Skin epidermis (tissue), 12 donors: ENCODE results near the gene JSRP1.
A peak's percentile ranks its signal among the peaks of the same experiment; 100 is the strongest.

Experiments used
- H3K27ac ChIP-seq, 21 experiments: fragments of 200-600 bp; sonication (generic) in 11 of 21; one replicate each; pipeline ENCODE4 v1.5.0; 2020; ENCODE audit warnings: mild to moderate bottlenecking in 3 of 21, inconsistent platforms in 2 of 21, moderate library complexity in 2 of 21
- H3K4me3 ChIP-seq, 7 experiments: fragments of 200-600 bp; sonication (generic) in 2 of 7; one replicate each; pipeline ENCODE4 v1.5.0; 2020; ENCODE audit warnings: inconsistent platforms in 2 of 7, mild to moderate bottlenecking in 2 of 7, moderate library complexity in 1 of 7

The JSRP1 gene

DNA sequence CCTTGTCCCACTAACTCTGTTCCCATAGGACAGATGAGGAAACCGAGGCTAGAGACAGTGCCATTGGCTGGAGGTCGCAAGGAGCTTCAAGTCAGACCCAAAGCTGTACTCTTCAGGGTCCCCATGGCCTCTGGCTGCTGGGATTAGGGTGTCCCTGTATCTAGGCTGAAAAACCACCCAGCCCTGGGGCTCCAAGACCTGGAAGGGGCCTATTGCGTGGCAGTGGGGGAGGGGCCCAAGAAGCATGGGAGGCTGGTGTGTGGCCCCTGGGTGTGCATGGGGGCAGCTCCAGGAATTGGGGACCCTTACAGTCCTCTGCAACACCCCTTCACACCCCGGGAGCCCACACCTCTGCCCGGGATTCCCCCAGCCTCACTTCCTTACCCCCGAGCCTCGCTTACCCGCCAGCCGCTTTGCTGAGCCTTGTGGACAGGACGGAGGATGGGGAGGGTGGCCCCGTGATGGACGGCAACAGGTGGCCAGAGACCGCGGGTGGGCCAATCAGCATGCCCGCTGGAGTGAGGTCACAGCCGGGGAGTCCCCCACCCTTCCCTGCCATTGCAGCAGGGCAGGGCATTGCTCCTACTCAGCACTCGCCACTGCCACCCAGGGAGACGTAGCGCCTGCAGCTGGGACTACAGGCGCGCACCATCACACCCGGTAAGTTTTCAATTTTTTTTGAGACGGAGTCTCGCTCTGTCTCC is at the start of gene JSRP1:
JSRP1 (minus strand) TSS at position 436 of the 704 bp plus-strand sequence. CDS start 1,103 bp downstream, outside the sequence.
- Histone ChIP-seq H3K27ac (peak within 1 kb of the TSS in 4 of 21 experiments; percentile 78 to 91 (median 86)), H3K4me3 (no peak within 1 kb of the TSS)

GRCh38 chr19:2305452-2306280 is 49.4 kb upstream of the JSRP1 start:
- H3K27ac ChIP-seq, result no peak overlapping the region
- no peak overlapping the region for H3K4me3 ChIP-seq

GRCh38 chr19:2303211-2303798 is 47.1 kb upstream of the JSRP1 start:
- Histone ChIP-seq H3K4me3 (no peak overlapping the region), H3K27ac (no peak overlapping the region)

DNA sequence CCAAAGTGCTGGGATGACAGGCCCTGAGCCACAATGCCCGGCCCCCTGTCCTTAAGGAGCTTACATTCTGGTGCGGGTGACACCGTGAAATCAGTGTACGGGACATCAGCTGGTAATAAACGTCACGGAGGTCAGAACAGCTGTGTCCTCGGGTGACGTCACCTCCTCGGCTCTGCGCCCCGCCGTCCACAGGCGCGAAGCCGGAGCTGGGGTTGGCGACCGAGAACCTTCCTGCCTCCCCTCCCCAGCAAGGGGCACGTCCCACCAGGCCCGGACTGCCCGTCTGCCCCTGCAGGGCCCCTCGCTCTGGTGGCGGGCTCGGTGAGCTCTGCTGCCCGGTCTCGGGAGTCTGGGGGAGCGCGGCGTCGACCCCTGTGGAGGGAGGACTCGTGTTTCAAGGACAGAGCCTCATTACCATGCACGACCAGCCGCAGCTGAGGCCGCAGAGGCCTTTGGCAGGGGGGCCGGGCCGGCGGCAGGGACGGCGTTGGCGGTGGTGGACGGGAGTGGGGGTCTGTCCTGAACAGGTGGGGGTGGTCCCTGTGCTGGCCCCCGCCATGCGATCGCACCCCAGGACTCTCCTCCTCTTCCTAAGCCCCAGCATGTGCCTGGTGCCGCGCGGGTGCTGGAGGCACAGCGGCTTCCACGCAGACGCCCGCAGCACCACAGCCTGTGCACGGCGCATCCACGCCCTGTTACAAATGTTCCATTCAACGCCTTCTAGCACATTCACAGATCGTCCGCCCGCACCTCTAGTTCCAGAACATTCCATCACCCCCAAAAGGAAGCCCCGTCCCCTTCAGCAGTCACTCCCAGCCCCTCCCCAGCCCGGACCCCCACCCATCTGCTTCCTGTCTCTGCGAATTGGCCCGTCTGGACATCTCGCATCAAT is 46.3 kb upstream of the JSRP1 start:
- Histone ChIP-seq H3K4me3 (no peak overlapping the region), H3K27ac (no peak overlapping the region)

- Histone ChIP-seq H3K27ac (no peak overlapping the region), H3K4me3 (no peak overlapping the region)
Observed at GRCh38 chr19:2300533-2300932, 44.3 kb upstream of the JSRP1 start.

DNA sequence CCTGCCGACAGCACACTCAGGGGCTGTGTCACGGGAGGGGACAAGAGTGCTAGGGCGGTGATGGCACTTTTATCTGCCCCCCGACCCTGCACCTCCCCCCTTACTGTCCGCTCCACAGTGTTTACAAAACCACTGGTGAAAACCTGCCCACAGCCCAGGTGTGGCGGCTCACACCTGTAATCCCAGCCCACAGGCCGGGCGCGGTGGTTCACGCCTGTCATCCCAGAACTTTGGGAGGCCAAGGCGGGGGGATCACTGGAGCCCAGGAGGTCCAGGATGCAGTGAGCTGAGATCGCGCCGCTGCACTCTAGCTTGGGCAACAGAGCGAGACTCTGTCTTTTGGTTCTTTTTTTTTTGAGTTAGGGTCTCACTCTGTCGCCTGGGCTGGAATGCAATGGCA is 39.9 kb upstream of the JSRP1 start:
- no peak overlapping the region for H3K4me3 ChIP-seq

GRCh38 chr19:2294687-2295335 is 38.6 kb upstream of the JSRP1 start:
- no peak overlapping the region for H3K4me3 ChIP-seq
- peak overlapping the region in 1 of 21 experiments; percentile 64 for H3K27ac ChIP-seq

More for the DNA sequence above, 39.9 kb upstream of the JSRP1 start:
- H3K27ac ChIP-seq, result no peak overlapping the region

GRCh38 chr19:2291185-2291751 is 35.1 kb upstream of the JSRP1 start:
- peak overlapping the region; percentile 29 to 43 (median 37) for H3K4me3 ChIP-seq
- H3K27ac ChIP-seq, result no peak overlapping the region

- peak overlapping the region; percentile 29 to 43 (median 37) for H3K4me3 ChIP-seq
Observed at GRCh38 chr19:2290441-2291184, 34.4 kb upstream of the JSRP1 start.

DNA sequence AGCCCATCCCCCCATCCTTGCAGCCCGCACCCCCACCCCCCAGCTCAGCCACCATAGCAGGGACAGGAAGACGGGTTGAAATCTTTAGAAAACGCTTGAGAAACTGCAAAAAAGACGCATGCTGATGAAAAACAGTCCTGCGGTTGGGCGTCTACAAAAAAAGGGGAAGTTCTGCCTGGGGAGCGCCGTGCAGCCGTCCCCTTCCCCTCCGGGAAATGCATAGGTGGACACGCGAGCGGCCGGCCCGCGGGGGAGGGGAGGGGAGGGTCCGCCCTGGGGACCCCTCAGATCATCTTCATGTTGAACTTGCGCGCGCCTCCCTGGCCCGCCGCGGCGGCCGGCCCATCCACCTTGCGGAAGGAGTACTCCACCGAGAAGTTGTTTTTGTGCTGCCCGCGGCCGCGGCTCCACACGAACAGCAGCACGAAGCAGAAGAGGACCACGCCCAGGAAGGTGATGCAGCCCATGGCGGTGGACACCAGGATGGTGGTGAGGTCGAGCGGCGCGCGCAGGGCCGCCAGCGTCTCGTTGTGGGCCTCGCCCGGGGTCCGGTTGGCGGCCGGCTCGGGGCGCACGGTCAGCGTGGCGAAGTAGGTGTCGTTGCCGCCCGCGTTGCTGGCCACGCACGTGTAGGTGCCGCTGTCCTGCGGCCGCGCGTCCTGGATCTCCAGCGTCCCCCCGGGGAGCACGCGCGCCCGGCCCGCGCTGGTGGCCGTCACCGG is 33.7 kb upstream of the JSRP1 start:
- peak overlapping the region; percentile 29 to 43 (median 37) for H3K4me3 ChIP-seq
- H3K27ac ChIP-seq, result peak overlapping the region in 17 of 21 experiments; percentile 19 to 86 (median 69)

More at GRCh38 chr19:2290441-2291184, 34.4 kb upstream of the JSRP1 start:
- H3K27ac ChIP-seq, result peak overlapping the region in 17 of 21 experiments; percentile 19 to 86 (median 69)

DNA sequence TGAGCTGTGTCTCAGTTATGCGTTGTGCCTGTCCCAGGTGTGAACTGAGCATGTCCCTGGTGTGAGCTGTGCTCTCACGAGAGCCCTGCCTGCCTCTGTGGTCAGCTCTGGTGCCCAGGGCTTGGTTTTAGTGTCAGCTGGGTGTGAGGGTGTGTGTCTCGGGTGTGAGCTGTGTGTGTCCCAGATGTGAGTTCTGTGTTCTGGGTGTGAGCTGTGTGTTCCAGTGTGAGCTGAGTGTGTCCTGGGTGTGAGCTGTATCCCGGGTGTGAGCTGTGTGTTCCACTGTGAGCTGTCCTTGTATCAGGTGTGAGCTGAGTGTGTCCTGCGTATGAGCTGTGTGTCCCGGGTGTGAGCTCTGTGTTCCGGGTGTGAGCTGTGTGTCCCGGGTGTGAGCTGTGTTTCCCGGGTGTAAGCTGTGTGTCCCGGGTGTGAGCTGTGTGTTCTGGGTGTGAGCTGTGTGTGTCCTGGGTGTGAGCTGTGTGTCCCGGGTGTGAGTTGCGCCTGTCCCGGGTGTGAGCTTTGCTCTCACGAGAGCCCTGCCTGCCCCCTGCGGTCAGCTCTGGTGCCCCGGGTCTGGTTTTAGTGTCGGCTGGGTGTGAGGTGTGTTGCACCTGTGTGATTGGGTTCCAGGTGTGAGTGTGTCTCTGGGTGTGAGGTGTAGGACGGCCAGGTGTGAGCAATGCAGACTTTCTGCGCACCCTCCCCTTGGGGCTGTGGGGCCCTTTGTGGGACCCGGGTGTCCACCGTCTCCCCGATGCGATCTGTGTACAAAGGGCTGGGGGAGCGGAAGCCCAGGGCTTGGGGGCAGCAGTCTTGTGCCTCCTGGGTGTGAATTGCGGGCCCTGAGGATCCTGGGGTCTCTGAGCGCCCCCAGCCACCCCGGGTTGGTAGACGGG is 32.8 kb upstream of the JSRP1 start:
- Histone ChIP-seq H3K27ac (peak overlapping the region in 15 of 21 experiments; percentile 12 to 86 (median 74)), H3K4me3 (peak overlapping the region in 6 of 7 experiments; percentile 33 to 43 (median 40))

DNA sequence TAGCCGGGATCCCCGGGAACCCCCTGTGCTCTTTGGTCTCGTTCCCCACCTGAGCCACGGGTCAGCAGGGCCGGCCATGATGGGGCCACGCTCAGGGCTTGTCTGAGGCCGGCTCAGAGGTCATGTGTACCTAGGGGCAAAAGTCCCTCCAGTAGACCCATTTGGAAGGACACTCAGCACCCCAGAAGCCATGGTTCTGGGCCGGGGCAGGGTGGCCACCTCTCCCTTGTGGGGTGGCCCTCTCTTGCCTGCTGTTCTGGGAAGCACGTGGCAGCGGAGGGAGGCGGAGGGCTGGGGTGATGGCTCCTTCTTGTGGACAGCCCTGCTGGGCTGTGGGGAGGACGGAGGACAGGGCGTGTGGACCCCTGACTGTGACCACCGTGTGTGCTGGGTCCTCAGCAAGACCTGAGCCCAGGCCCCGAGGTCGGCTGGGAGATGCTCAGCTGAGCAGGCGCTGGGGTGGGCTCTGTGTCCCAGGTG is 32.2 kb upstream of the JSRP1 start:
- Histone ChIP-seq H3K4me3 (no peak overlapping the region), H3K27ac (peak overlapping the region in 7 of 21 experiments; percentile 12 to 86 (median 69))

- Histone ChIP-seq H3K4me3 (no peak overlapping the region), H3K27ac (peak overlapping the region in 3 of 21 experiments; percentile 2 to 81 (median 8))
Observed at GRCh38 chr19:2287585-2288337, 31.5 kb upstream of the JSRP1 start.

- H3K4me3 ChIP-seq, result no peak overlapping the region
- H3K27ac ChIP-seq, result no peak overlapping the region
Observed at GRCh38 chr19:2286402-2287140, 30.4 kb upstream of the JSRP1 start.
